ENCODE measurements around the gene LIPT2. TPM values are rescaled to one million over a fixed set of nuclear protein-coding genes. Genes with fewer than 3 reads are reported as not detected.

The LIPT2 gene
- total RNA-seq, 1 experiment from 2014 or later = 7.9 TPM

- H3K4me1 Mint-ChIP-seq (ENCODE audit: insufficient read depth, unreplicated experiment) = no peaks in the 10 kb centered on the region
- CTCF ChIA-PET = interaction anchor here (1.4 to 3.9 kb wide), 5 partner anchors 11 to 207 kb away, joined by 3 to 43 read pairs (median 6); no protein-coding TSS in a partner anchor
- no peak overlapping the region for H3K27ac Mint-ChIP-seq (ENCODE audit: low read depth, unreplicated experiment)
- POLR2A ChIA-PET = no interaction called here
- no peaks in the 10 kb centered on the region for H3K36me3 Mint-ChIP-seq (ENCODE audit: insufficient read depth, unreplicated experiment)
- no TSS peak for BruUV-seq (replicated peaks)
- H3K27me3 Mint-ChIP-seq (ENCODE audit: insufficient read depth, unreplicated experiment) = no peaks in the 10 kb centered on the region
- no peak for TF ChIP-seq CTCF (IDR thresholded peaks at IDR 0.05; ENCODE audit: unreplicated experiment)
- H3K9me3 Mint-ChIP-seq (ENCODE audit: unreplicated experiment) = no peaks in the 10 kb centered on the region
- H3K4me3 Mint-ChIP-seq (ENCODE audit: unreplicated experiment) = no peak overlapping the region
- intact Hi-C loops (cut with micrococcal nuclease) = no loop called here
- DNase-seq (ENCODE audit: unreplicated experiment) = no peak
These were observed 30.9 kb downstream of the LIPT2 start for GRCh38 chr11:74462631-74463030.

DNA sequence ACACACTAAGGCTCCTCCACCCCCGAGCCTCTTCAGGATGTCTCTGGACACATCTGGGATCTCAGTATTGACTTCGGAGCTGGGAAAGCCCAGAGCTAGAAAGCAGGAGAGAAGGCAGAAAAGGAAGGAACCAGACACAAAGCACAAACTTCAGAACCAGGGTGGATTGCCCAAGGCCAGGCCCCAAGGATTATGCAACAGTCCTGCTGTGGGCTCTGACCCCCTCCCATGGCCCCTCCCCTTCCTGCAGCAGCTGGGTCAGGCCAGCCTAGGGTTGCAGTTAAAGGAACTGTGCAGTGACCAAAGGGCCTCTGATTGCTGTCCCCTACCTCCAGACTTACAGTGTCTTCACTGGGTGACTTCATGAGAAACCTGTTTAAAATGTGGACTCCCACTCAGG, 31.5 kb downstream of the LIPT2 start:
- intact Hi-C loops (cut with micrococcal nuclease) = no loop called here
- ChIA-PET CTCF (interaction anchor here (0.5 to 3.9 kb wide), 6 partner anchors 11 to 206 kb away, joined by 3 to 43 read pairs (median 5); no protein-coding TSS in a partner anchor), POLR2A (no interaction called here)
- Mint-ChIP-seq H3K4me3 (ENCODE audit: unreplicated experiment) (no peak overlapping the region), H3K4me1 (ENCODE audit: insufficient read depth, unreplicated experiment) (no peaks in the 10 kb centered on the region), H3K36me3 (ENCODE audit: insufficient read depth, unreplicated experiment) (no peaks in the 10 kb centered on the region), H3K27ac (ENCODE audit: low read depth, unreplicated experiment) (no peak overlapping the region), H3K9me3 (ENCODE audit: unreplicated experiment) (no peaks in the 10 kb centered on the region), H3K27me3 (ENCODE audit: insufficient read depth, unreplicated experiment) (no peaks in the 10 kb centered on the region)
- no peak for TF ChIP-seq CTCF (IDR thresholded peaks at IDR 0.05; ENCODE audit: unreplicated experiment)
- DNase-seq (ENCODE audit: unreplicated experiment) = peak; percentile 44
- no TSS peak for BruUV-seq (replicated peaks)

DNA sequence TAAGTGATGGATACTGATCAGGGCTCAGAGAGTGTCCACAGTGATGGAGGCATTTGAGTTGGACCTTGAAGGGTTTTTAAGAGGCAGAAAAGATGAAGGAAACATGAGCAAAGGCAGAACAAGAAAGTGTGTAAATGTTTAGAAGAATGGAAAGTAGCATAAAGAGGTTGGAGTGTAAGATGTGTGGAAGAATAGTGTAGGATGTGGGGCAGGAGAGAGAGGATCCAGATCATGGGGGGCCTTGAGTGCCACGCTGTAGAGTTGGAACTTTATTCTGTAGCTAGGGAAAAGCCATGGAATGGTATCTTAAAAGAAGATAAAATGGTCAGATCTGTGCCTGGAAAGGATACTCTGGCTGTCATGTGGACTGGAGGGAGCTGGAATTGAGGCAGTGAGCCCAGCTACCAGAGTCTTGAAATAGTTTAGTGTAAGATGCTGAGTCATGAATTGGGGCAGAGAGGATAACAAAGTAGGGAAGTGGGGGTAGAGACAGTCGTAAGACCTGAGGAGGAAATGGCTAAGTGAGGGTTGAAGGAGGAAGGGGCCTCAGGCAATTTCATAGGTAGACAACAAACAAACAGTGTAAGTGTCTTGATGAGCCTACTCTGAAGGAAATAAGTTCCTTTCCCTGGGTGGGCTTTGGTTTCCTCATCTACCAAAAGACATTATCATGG, 32.9 kb downstream of the LIPT2 start:
- intact Hi-C loops (cut with micrococcal nuclease) = no loop called here
- Mint-ChIP-seq H3K27me3 (ENCODE audit: insufficient read depth, unreplicated experiment) (no peaks in the 10 kb centered on the region), H3K4me3 (ENCODE audit: unreplicated experiment) (no peak overlapping the region), H3K36me3 (ENCODE audit: insufficient read depth, unreplicated experiment) (no peaks in the 10 kb centered on the region), H3K9me3 (ENCODE audit: unreplicated experiment) (no peaks in the 10 kb centered on the region), H3K27ac (ENCODE audit: low read depth, unreplicated experiment) (no peak overlapping the region), H3K4me1 (ENCODE audit: insufficient read depth, unreplicated experiment) (no peaks in the 10 kb centered on the region)
- ChIA-PET CTCF (interaction anchor here (1.0 to 3.8 kb wide), 4 partner anchors 11 to 205 kb away, joined by 4 to 24 read pairs (median 6); no protein-coding TSS in a partner anchor), POLR2A (no interaction called here)
- TF ChIP-seq CTCF (IDR thresholded peaks at IDR 0.05; ENCODE audit: unreplicated experiment) = no peak
- BruUV-seq (replicated peaks) = no TSS peak
- DNase-seq (ENCODE audit: unreplicated experiment) = peak; percentile 20

DNA sequence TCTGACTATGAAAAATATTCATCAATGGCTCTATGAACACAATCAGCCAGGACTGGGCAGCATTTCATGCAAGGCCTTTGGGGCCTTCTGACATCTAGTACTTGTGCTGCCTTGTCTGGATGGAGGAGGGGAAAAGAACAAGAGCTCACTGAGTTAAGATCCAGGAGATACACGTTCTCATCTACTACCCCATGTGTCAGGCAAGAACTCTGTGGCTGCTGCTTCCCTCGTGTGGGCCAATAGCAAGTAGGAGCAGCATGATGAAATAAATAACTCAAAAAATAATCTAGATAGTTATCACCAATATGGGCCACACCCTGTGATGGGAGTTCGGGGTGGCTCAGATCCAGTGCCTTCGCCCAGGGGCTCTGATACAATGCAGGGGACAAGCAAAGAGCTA, 33.5 kb downstream of the LIPT2 start:
- CTCF ChIA-PET = interaction anchor here (1.0 to 3.8 kb wide), 4 partner anchors 10 to 204 kb away, joined by 4 to 24 read pairs (median 6); no protein-coding TSS in a partner anchor
- POLR2A ChIA-PET = no interaction called here
- Mint-ChIP-seq H3K27me3 (ENCODE audit: insufficient read depth, unreplicated experiment) (no peaks in the 10 kb centered on the region), H3K9me3 (ENCODE audit: unreplicated experiment) (no peaks in the 10 kb centered on the region), H3K36me3 (ENCODE audit: insufficient read depth, unreplicated experiment) (no peaks in the 10 kb centered on the region), H3K4me1 (ENCODE audit: insufficient read depth, unreplicated experiment) (no peaks in the 10 kb centered on the region), H3K4me3 (ENCODE audit: unreplicated experiment) (no peak overlapping the region), H3K27ac (ENCODE audit: low read depth, unreplicated experiment) (no peak overlapping the region)
- BruUV-seq (replicated peaks) = no TSS peak
- no peak for DNase-seq (ENCODE audit: unreplicated experiment)
- intact Hi-C loops (cut with micrococcal nuclease) = no loop called here
- TF ChIP-seq CTCF (IDR thresholded peaks at IDR 0.05; ENCODE audit: unreplicated experiment) = no peak
